K562 (cell line): Measurements from ENCODE around the gene ZBTB49. TPM values are rescaled to one million over a fixed set of nuclear protein-coding genes. Genes with fewer than 3 reads are reported as not detected.

ENCODE experiments used
- BDP1 ChIP-seq: IDR thresholded peaks from 3 replicates; pipeline ENCODE4 v1.6.1; 2011; ENCODE audit not compliant: insufficient read length, insufficient read depth
- CBFA2T2 ChIP-seq: fragments of 450-650 bp; conservative IDR thresholded peaks from 2 replicates; pipeline ENCODE4 v1.6.1; 2017; ENCODE audit warnings: mild to moderate bottlenecking
- ELF4 ChIP-seq: fragments of 450-650 bp; formaldehyde crosslinking; IDR thresholded peaks from 2 replicates; pipeline ENCODE4 v1.4.0; 2022; ENCODE audit warnings: missing genetic modification characterization
- KDM2B ChIP-seq: fragments of 250-450 bp; sonication (Bioruptor Pico); IDR thresholded peaks from 2 replicates; pipeline ENCODE4 v1.8.0; 2021; ENCODE audit warnings: mild to moderate bottlenecking, moderate library complexity
- KLF16 ChIP-seq: IDR thresholded peaks from 2 replicates; pipeline ENCODE4 v1.6.1; 2016; ENCODE audit warnings: antibody characterized with exemption
- MCM5 ChIP-seq: fragments of 450-650 bp; IDR thresholded peaks from 2 replicates; pipeline ENCODE4 v1.6.1; 2016; ENCODE audit warnings: low read depth
- NEUROD1 ChIP-seq: fragments of 150-350 bp; IDR thresholded peaks from 2 replicates; pipeline ENCODE4 v1.6.1; 2014; ENCODE audit warnings: borderline replicate concordance, low read length, low read depth; ENCODE audit not compliant: partially characterized antibody
- NFRKB ChIP-seq: fragments of 450-650 bp; IDR thresholded peaks from 2 replicates; pipeline ENCODE4 v1.6.1; 2016; ENCODE audit warnings: low read depth
- RBM15 ChIP-seq: fragments of 200-400 bp; formaldehyde crosslinking; IDR thresholded peaks from 2 replicates; pipeline ENCODE4 v1.6.1; 2018; ENCODE audit warnings: mild to moderate bottlenecking, low read length, moderate library complexity; ENCODE audit not compliant: insufficient read depth
- RCOR1 ChIP-seq, 2 experiments: IDR thresholded peaks; 2 replicates each; pipeline ENCODE4 v1.6.1; 2012; ENCODE audit warnings: low read depth in 2 of 2, low read length in 2 of 2, borderline replicate concordance in 1 of 2, improper control_type of control experiment in 1 of 2
- RFX7 ChIP-seq: fragments of 250-450 bp; sonication (Bioruptor Pico); IDR thresholded peaks from 2 replicates; pipeline ENCODE4 v1.5.1; 2021; ENCODE audit warnings: mild to moderate bottlenecking
- RUNX1 ChIP-seq: sonication (generic); IDR thresholded peaks from 2 replicates; pipeline ENCODE4 v1.6.1; 2016; ENCODE audit warnings: antibody characterized with exemption, low read depth
- SMARCC2 ChIP-seq: fragments of 450-650 bp; IDR thresholded peaks from 2 replicates; pipeline ENCODE4 v1.6.1; 2017; ENCODE audit warnings: antibody characterized with exemption, moderate library complexity, mild to moderate bottlenecking, low read depth
- TOE1 ChIP-seq, 2 experiments: fragments of 450-650 bp in 1 of 2; sonication (generic) in 1 of 2; formaldehyde crosslinking in 1 of 2; IDR thresholded peaks; 2 replicates each; pipeline versions ENCODE4 v1.7.1 to v1.8.0; 2016 to 2022; ENCODE audit warnings: borderline replicate concordance in 2 of 2, mild to moderate bottlenecking in 2 of 2, antibody characterized with exemption in 1 of 2, inconsistent platforms in 1 of 2, low read depth in 1 of 2, missing genetic modification reagents in 1 of 2, moderate library complexity in 1 of 2
- XRCC3 ChIP-seq: fragments of 450-650 bp; IDR thresholded peaks from 2 replicates; pipeline ENCODE4 v1.6.1; 2017; ENCODE audit warnings: mild to moderate bottlenecking, moderate library complexity
- ZBTB17 ChIP-seq: fragments of 450-650 bp; formaldehyde crosslinking; IDR thresholded peaks from 2 replicates; pipeline ENCODE4 v1.4.0; 2020; ENCODE audit warnings: mild to moderate bottlenecking
- ZBTB7A ChIP-seq: IDR thresholded peaks from 2 replicates; pipeline ENCODE4 v1.6.1; 2011; ENCODE audit warnings: low read depth, mild to moderate bottlenecking, low read length, moderate library complexity, borderline replicate concordance; ENCODE audit not compliant: control insufficient read depth
- ZC3H8 ChIP-seq: fragments of 450-650 bp; IDR thresholded peaks from 2 replicates; pipeline ENCODE4 v1.6.1; 2017
- ZFP1 ChIP-seq: fragments of 450-650 bp; formaldehyde crosslinking; IDR thresholded peaks from 2 replicates; pipeline ENCODE4 v1.4.0; 2020; ENCODE audit warnings: mild to moderate bottlenecking, mixed read lengths
- ZFPM2 ChIP-seq: fragments of 250-450 bp; sonication (Bioruptor Pico); IDR thresholded peaks from 2 replicates; pipeline ENCODE4 v1.5.1; 2022; ENCODE audit warnings: mild to moderate bottlenecking
- ZNF274 ChIP-seq: IDR thresholded peaks from 2 replicates; pipeline ENCODE4 v1.6.1; 2011; ENCODE audit warnings: low read depth, mild to moderate bottlenecking, low read length, moderate library complexity, borderline replicate concordance
- ZNF282 ChIP-seq: sonication (generic); formaldehyde crosslinking; IDR thresholded peaks from 2 replicates; pipeline ENCODE4 v1.8.1; 2023; ENCODE audit warnings: missing genetic modification reagents
- polyA plus RNA-seq, 8 experiments: library from polyadenylated mRNA; depleted of rRNA in 4 of 8; stranded (reverse) in 5 of 8; unstranded in 3 of 8; fragments of >200 nt; fragmentation: Nextera tagmentation in 2 of 8; fragmentation: Illumina TruSeq in 1 of 8; extraction: Ambion mirVana in 2 of 8; extraction: Trizol in 1 of 8; gene quantifications; 2 replicates each; pipeline versions ENCODE4 v1.2.1 to v1.2.3, GENCODE V29; 2011 to 2014; ENCODE audit warnings: inconsistent platforms in 1 of 8, missing spikeins in 1 of 8
- total RNA-seq, 7 experiments: library from RNA; depleted of rRNA in 6 of 7; stranded (reverse); fragments of >200 nt in 6 of 7; fragmentation: Illumina TruSeq in 2 of 7; extraction: Trizol in 2 of 7; gene quantifications; 2 replicates each; pipeline versions ENCODE4 v1.2.1 to v1.2.3, GENCODE V29; 2011 to 2021; ENCODE audit warnings: low replicate concordance in 1 of 7

ZBTB49 gene
- total and polyA plus RNA-seq, 9 of the 15 experiments (the other 6 are each of a cell fraction or from before 2014, with no cell fraction given) = 0.49 to 8.0 (median 4.2) TPM

GRCh38 chr4:4289941-4290850 lies at the start of gene ZBTB49, which contains the start of gene LYAR (continued):
- TF ChIP-seq MCM5 (no peak), NFRKB (no peak), RFX7 (no peak), CBFA2T2 (no peak), RCOR1 (IDR thresholded peaks at IDR 0.05; ENCODE audit: borderline replicate concordance in 1 of 2, low read depth in 2 of 2, low read length in 2 of 2) (no peak), KLF16 (no peak), ZBTB7A (no peak), BDP1 (no peak), ZBTB17 (no peak), ELF4 (CRISPR knock-in tag) (no peak), RBM15 (no peak), RUNX1 (no peak), TOE1 (IDR thresholded peaks at IDR 0.05; ENCODE audit: borderline replicate concordance) (peak; percentile 22; the same call in 1 of the 2 replicates), TOE1 (CRISPR knock-in tag; IDR thresholded peaks at IDR 0.05; ENCODE audit: borderline replicate concordance, low read depth) (no peak), ZC3H8 (no peak), ZFPM2 (CRISPR knock-in tag) (no peak), KDM2B (CRISPR knock-in tag) (no peak), NEUROD1 (no peak), ZNF282 (CRISPR knock-in tag) (no peak), ZNF274 (no peak), XRCC3 (no peak), SMARCC2 (no peak), ZFP1 (no peak)
- TF ChIP-seq, all 486 proteins: peak for 91
